ENCODE results near the gene RPS29.
"Not testable (repeated sequence)": the region's sequence is repeated elsewhere in the genome, so short reads cannot be mapped to it uniquely, and the experiment has no call there.

The RPS29 gene

GRCh38 chr14:49585803-49586672 lies at the start of gene RPS29:
TSS of gene RPS29 (minus strand) at chr14:49586380. CDS start at chr14:49586346, 34 bp downstream.
- peak; percentile 95 for DNase-seq

- DNase-seq, result peak; percentile 63
These were observed 48.6 kb upstream of the RPS29 start, which contains the start of gene DNAAF2 for GRCh38 chr14:49634547-49635334. TSS of gene DNAAF2 (minus strand) at chr14:49635244. CDS start at chr14:49635149, 95 bp downstream.

GRCh38 chr14:49633640-49634546 lies 47.7 kb upstream of the RPS29 start:
- peak; percentile 96 for DNase-seq

GRCh38 chr14:49623941-49624839 lies 38.0 kb upstream of the RPS29 start:
- no peak for DNase-seq

- no peak for DNase-seq
These were observed 37.2 kb upstream of the RPS29 start for GRCh38 chr14:49623387-49623786.

GRCh38 chr14:49622022-49622607 lies 35.9 kb upstream of the RPS29 start:
- no peak for DNase-seq

- DNase-seq, result peak; percentile 63
These were observed 35.1 kb upstream of the RPS29 start for GRCh38 chr14:49621114-49621881.

GRCh38 chr14:49620182-49621113 lies 34.3 kb upstream of the RPS29 start, which contains the start of the genes MGAT2 and RPL36AL:
TSS of gene MGAT2 (plus strand) at chr14:49620799. CDS start at chr14:49621269, 470 bp downstream.
TSS of gene RPL36AL (minus strand) at chr14:49620626. CDS start at chr14:49619104, 1,522 bp downstream.
- peak; percentile 94 for DNase-seq

GRCh38 chr14:49619730-49620129 lies 33.5 kb upstream of the RPS29 start:
- no peak for DNase-seq

- not testable (repeated sequence) for DNase-seq
These were observed 33.1 kb upstream of the RPS29 start for GRCh38 chr14:49619273-49619672.

GRCh38 chr14:49617852-49618519 lies 31.8 kb upstream of the RPS29 start:
- no peak for DNase-seq

- no peak for DNase-seq
These were observed 29.6 kb upstream of the RPS29 start for GRCh38 chr14:49615776-49616175.

- no peak for DNase-seq
These were observed 28.0 kb upstream of the RPS29 start for GRCh38 chr14:49614196-49614595.

GRCh38 chr14:49612671-49613070 lies 26.5 kb upstream of the RPS29 start:
- no peak for DNase-seq

GRCh38 chr14:49612251-49612650 lies 26.1 kb upstream of the RPS29 start:
- no peak for DNase-seq

GRCh38 chr14:49607583-49607982 lies 21.4 kb upstream of the RPS29 start:
- DNase-seq, result no peak

- DNase-seq, result peak; percentile 86
These were observed 12.5 kb upstream of the RPS29 start, which contains the start of gene LRR1 for GRCh38 chr14:49598485-49599300. TSS of gene LRR1 (plus strand) at chr14:49598940. CDS start at chr14:49599021, 81 bp downstream.

GRCh38 chr14:49598189-49598484 lies 12.0 kb upstream of the RPS29 start:
- DNase-seq, result peak; percentile 20
